CD4-positive, alpha-beta T cell (primary cell): Measurements from ENCODE around the gene SMAD3. TPM values are rescaled to one million over a fixed set of nuclear protein-coding genes. Genes with fewer than 3 reads are reported as not detected.

ENCODE experiments used
- ATAC-seq: fragments of 200-7000 bp; cut with Tn5 transposase; one replicate; pipeline ENCODE4 v1.10.0; 2022; ENCODE audit warnings: mild to moderate bottlenecking; ENCODE audit not compliant: poor library complexity
- CTCF ChIA-PET: fragments of 350-600 bp; sonication (Branson Sonifier 250); formaldehyde crosslinking; loops from one replicate; lab custom pipeline; 2021; ENCODE audit warnings: antibody characterized with exemption, inconsistent platforms; lab: Charles Lee
- POLR2A ChIA-PET: fragments of 350-600 bp; sonication (Branson Sonifier 250); formaldehyde crosslinking; loops from one replicate; lab custom pipeline; 2021; ENCODE audit warnings: antibody characterized with exemption, inconsistent platforms; lab: Charles Lee
- DNase-seq, 14 experiments: peaks; one replicate each; pipeline ENCODE4 v3.0.0-alpha.2; 2013 to 2020; ENCODE audit warnings: mixed read lengths in 2 of 14
- H3K27ac ChIP-seq, 2 donors: one replicate each; pipeline versions ENCODE4 v1.5.1 to v1.7.0; 2013; ENCODE audit warnings: low read length in 2 of 2, low read depth in 1 of 2, mild to moderate bottlenecking in 1 of 2
- H3K27me3 ChIP-seq, 2 experiments: 1 replicate in 1 of 2; 2 replicates in 1 of 2; pipeline versions ENCODE4 v1.6.1 to v1.7.0; 2013; ENCODE audit warnings: low read length in 2 of 2, control low read depth in 1 of 2, mild to moderate bottlenecking in 1 of 2, moderate library complexity in 1 of 2; ENCODE audit not compliant: insufficient read depth in 2 of 2, control insufficient read depth in 1 of 2
- H3K36me3 ChIP-seq: one replicate; pipeline ENCODE4 v1.6.1; 2013; ENCODE audit warnings: low read length, control low read depth; ENCODE audit not compliant: insufficient read depth
- H3K4me1 ChIP-seq: one replicate; pipeline ENCODE4 v1.6.1; 2013; ENCODE audit warnings: low read length, control low read depth; ENCODE audit not compliant: insufficient read depth
- H3K4me3 ChIP-seq: one replicate; pipeline ENCODE4 v1.5.1; 2013; ENCODE audit warnings: mild to moderate bottlenecking, low read length, moderate library complexity
- H3K9me3 ChIP-seq, 2 experiments: 1 replicate in 1 of 2; 2 replicates in 1 of 2; pipeline versions ENCODE4 v1.6.1 to v1.7.0; 2013; ENCODE audit warnings: low read length in 2 of 2, mild to moderate bottlenecking in 2 of 2, control low read depth in 1 of 2, moderate library complexity in 1 of 2; ENCODE audit not compliant: control insufficient read depth in 1 of 2, insufficient read depth in 1 of 2
- H3K27ac Mint-ChIP-seq: one replicate; pipeline ENCODE4 v1.8.0; 2020; ENCODE audit warnings: mixed read lengths
- H3K27me3 Mint-ChIP-seq: one replicate; pipeline ENCODE4 v1.8.0; 2021; ENCODE audit warnings: mixed read lengths
- H3K36me3 Mint-ChIP-seq: one replicate; pipeline ENCODE4 v1.8.0; 2021; ENCODE audit warnings: low read depth, mixed read lengths
- H3K4me1 Mint-ChIP-seq: one replicate; pipeline ENCODE4 v1.8.0; 2021; ENCODE audit warnings: low read depth, mixed read lengths
- H3K4me3 Mint-ChIP-seq: one replicate; pipeline ENCODE4 v1.8.0; 2020; ENCODE audit warnings: mild to moderate bottlenecking, mixed read lengths
- H3K9me3 Mint-ChIP-seq: one replicate; pipeline ENCODE4 v1.8.0; 2020; ENCODE audit warnings: mixed read lengths
- CTCF ChIP-seq: fragments of 200-600 bp; IDR thresholded peaks from one replicate; pipeline ENCODE4 v1.8.0; 2022; ENCODE audit warnings: antibody characterized with exemption, mild to moderate bottlenecking
- intact Hi-C, 2 experiments: fragments of 100-400 bp; cut with DNase I in 1 of 2; cut with micrococcal nuclease in 1 of 2; formaldehyde crosslinking; loops; one replicate each; pipeline versions ENCODE4 v1.15.1 to v1.9.0; 2023 to 2025; cut with DNase I, micrococcal nuclease
- total RNA-seq, 174 experiments: library from RNA in 2 of 174; stranded (reverse) in 2 of 174; gene quantifications; one replicate each; pipeline ENCODE4 v1.2.3 and lab custom pipeline; 2021 to 2026

The SMAD3 gene
- total RNA-seq, 2 experiments from 2014 or later = 30.0 to 31.0 TPM

DNA sequence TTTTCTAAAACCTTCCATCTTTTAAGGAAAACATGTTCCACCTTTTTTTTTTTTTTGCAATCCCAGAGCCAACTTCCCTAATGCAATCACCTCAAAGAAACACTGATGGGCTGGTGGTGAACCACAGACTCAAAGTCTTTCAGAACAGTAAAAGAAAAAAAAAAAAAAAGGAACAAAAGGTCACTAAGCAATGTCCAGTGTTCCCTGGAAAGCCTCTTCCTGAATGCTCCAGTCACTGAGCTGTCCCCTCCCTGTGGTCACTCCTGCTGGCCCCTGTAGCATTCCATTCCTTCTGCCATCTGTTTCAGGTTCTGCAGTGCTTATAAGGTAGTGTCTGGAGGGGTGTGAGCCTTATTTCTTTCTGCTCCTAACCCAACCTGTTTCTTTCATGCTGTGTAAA lies 135.7 kb downstream of the SMAD3 start:
- no peak overlapping the region for H3K27ac Mint-ChIP-seq
- intact Hi-C loops = loop anchor here in 1 of 2 experiments (5.0 kb wide), 1 partner anchor 1121 kb away; no protein-coding TSS in a partner anchor

GRCh38 chr15:67202091-67202490 lies 136.7 kb downstream of the SMAD3 start:
- ChIA-PET CTCF (no interaction called here), POLR2A (interaction anchor here (1.1 kb wide), 1 partner anchor 10 kb away, joined by 3 read pairs; no protein-coding TSS in a partner anchor)
- Mint-ChIP-seq H3K9me3 (no peaks in the 10 kb centered on the region), H3K36me3 (peaks cover 75% of the 10 kb centered on the region), H3K4me1 (peaks cover 9% of the 10 kb centered on the region), H3K4me3 (no peak overlapping the region), H3K27me3 (no peaks in the 10 kb centered on the region), H3K27ac (no peak overlapping the region)
- peaks cover 29% of the 10 kb centered on the region for H3K36me3 ChIP-seq
- H3K27me3 ChIP-seq = no peaks in the 10 kb centered on the region
- DNase-seq = no peak
- no peak for ATAC-seq
- no peak overlapping the region for H3K4me3 ChIP-seq
- no peaks in the 10 kb centered on the region for H3K9me3 ChIP-seq
- H3K27ac ChIP-seq = no peak overlapping the region
- intact Hi-C loops = loop anchor here in 1 of 2 experiments (5.0 kb wide), 1 partner anchor 1120 kb away; no protein-coding TSS in a partner anchor
- TF ChIP-seq CTCF = no peak
- H3K4me1 ChIP-seq = peaks cover 7% of the 10 kb centered on the region

More for the DNA sequence above, 135.7 kb downstream of the SMAD3 start:
- Histone ChIP-seq H3K9me3 (no peaks in the 10 kb centered on the region), H3K4me3 (no peak overlapping the region), H3K4me1 (peaks cover 7% of the 10 kb centered on the region), H3K27ac (no peak overlapping the region), H3K36me3 (peaks cover 25% of the 10 kb centered on the region), H3K27me3 (no peaks in the 10 kb centered on the region)
- Mint-ChIP-seq H3K36me3 (peaks cover 73% of the 10 kb centered on the region), H3K9me3 (no peaks in the 10 kb centered on the region), H3K4me1 (peaks cover 9% of the 10 kb centered on the region), H3K27me3 (no peaks in the 10 kb centered on the region), H3K4me3 (no peak overlapping the region)
- TF ChIP-seq CTCF = no peak
- ChIA-PET CTCF (interaction anchor here (0.8 kb wide), 1 partner anchor 100 kb away, joined by 3 read pairs; no protein-coding TSS in a partner anchor), POLR2A (no interaction called here)
- ATAC-seq (no peak), DNase-seq (no peak)

- H3K9me3 ChIP-seq = no peaks in the 10 kb centered on the region
- H3K27ac ChIP-seq = no peak overlapping the region
- H3K4me3 ChIP-seq = no peak overlapping the region
- DNase-seq (no peak), ATAC-seq (no peak)
- Mint-ChIP-seq H3K4me1 (peaks cover 8% of the 10 kb centered on the region), H3K4me3 (no peak overlapping the region), H3K36me3 (peaks cover 84% of the 10 kb centered on the region), H3K27me3 (no peaks in the 10 kb centered on the region), H3K9me3 (no peaks in the 10 kb centered on the region), H3K27ac (no peak overlapping the region)
- peaks cover 35% of the 10 kb centered on the region for H3K36me3 ChIP-seq
- no peak for TF ChIP-seq CTCF
- ChIA-PET POLR2A (no interaction called here), CTCF (no interaction called here)
- no peaks in the 10 kb centered on the region for H3K27me3 ChIP-seq
- H3K4me1 ChIP-seq = peaks cover 7% of the 10 kb centered on the region
- intact Hi-C loops = loop anchor here in 1 of 2 experiments (5.0 kb wide), 1 partner anchor 1119 kb away; no protein-coding TSS in a partner anchor
These were observed 137.6 kb downstream of the SMAD3 start for GRCh38 chr15:67202991-67203390.
